ENCODE measurements around the gene CAPN13.

Gene CAPN13

GRCh38 chr2:30683236-30683956 is 123.8 kb downstream of the CAPN13 start:
- no peak for DNase-seq (ENCODE audit: low read depth)

GRCh38 chr2:30681022-30681421 is 126.2 kb downstream of the CAPN13 start:
- DNase-seq (ENCODE audit: low read depth) = no peak

DNA sequence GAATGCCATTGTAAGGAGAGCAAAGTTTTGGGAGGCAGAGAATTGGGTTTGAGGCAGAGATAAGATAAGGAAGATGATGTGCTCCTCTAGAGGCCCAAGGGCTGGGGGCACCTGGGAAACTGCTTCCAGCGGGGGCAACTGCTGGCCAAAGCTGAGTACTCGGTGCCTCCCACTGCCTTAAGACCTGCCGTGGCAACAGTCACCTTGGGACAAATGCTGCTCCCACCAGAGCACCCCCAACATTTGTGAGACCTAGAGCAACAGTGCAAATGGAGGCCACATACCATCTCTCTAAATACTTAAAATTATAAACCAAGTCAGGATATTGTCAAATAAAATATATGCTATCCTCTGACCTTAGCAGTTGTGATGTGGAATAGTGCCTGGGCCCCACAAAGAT is 127.1 kb downstream of the CAPN13 start:
- no peak for DNase-seq (ENCODE audit: low read depth)

GRCh38 chr2:30679426-30680088 is 127.7 kb downstream of the CAPN13 start:
- no peak for DNase-seq (ENCODE audit: low read depth)

GRCh38 chr2:30678410-30679137 is 128.7 kb downstream of the CAPN13 start:
- DNase-seq (ENCODE audit: low read depth) = no peak

GRCh38 chr2:30677861-30678385 is 129.3 kb downstream of the CAPN13 start:
- no peak for DNase-seq (ENCODE audit: low read depth)

DNA sequence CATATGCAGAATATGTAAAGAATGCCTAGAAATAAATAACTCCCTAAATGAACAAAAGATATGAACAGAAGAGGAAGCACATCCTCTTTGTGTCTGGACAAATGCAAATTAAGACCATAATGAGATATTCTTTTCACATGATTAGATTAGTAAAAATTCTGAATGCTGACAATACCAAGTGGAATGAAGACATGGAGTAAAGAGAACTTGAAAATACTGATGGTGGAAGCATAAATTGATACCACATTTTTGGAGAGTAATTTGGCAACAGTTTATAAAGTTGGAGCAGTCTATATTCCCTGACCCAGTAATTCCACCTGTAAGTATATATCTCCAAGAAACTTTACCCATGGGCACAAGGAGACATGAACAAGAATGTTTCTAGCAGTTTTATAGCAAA is 130.0 kb downstream of the CAPN13 start:
- peak; percentile 15 for DNase-seq (ENCODE audit: low read depth)

- peak; percentile 14 for DNase-seq (ENCODE audit: low read depth)
Measured at GRCh38 chr2:30675758-30676157, 131.5 kb downstream of the CAPN13 start.

DNA sequence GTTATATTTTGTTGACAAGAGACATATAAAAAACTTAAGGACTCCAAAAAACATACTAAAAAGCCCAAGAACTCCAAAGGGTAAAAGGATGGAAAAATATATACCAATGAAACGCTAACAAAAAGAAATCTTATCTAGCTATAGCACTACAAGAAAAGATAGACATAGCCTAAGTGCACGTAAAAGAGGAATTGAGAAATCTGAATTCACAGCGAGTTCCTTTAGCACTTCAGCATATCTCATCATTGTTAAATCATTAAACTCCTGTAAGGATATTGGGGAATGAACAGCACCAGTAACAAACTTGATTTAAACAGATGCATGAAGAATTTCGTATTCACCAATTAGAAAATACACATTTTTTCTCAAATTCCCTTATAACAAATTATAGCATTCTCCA is 134.1 kb downstream of the CAPN13 start:
- DNase-seq (ENCODE audit: low read depth) = no peak
